ENCODE data around the gene MRGPRG.

- TF ChIP-seq CTCF (IDR thresholded peaks at IDR 0.05; ENCODE audit: low read depth, low read length, missing input control) (no peak), TAF1 (conservative IDR thresholded peaks at IDR 0.05) (no peak)
Measured at GRCh38 chr11:3207526-3208189, 11.0 kb downstream of the MRGPRG start.
